C1 segment of cervical spinal cord (tissue), 14 donors: ENCODE measurements around the gene NAPB.

Experiments used
- DNase-seq, 14 donors: peaks; one replicate each; lab custom pipeline; 2025; lab: John Stamatoyannopoulos, UW

NAPB gene

DNA sequence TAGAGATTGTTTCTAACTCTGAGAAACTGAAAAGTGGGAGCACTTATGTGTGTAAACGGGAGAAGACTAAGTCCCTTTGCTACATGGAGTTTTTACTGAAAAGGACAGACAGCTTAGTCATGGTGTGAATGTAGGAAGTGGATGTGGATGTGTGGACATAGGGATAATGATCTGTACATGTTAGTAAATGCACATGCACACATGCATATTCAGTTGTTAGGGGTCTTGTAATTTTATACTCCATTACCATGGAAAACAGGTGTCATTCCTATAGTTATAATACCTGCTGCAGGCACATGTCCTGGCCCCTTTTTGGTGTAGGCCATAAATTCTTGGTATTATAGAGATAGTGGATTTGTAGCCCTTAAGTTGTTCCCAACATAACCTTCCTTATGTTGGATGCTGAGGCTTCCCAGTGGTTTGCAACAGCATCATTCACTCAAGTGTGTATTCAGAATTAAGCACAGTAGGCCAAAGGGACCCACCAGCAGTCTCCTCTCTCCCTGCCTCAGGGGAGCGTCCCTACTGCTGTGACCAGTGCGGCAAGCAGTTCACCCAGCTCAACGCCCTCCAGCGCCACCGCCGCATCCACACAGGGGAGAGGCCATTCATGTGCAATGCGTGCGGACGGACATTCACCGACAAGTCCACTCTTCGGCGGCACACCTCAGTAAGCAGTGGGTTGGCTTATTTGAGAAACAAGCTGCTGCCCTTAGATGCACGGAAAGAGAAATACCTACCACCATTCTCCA, 52.0 kb downstream of the NAPB start:
- no peak for DNase-seq

DNA sequence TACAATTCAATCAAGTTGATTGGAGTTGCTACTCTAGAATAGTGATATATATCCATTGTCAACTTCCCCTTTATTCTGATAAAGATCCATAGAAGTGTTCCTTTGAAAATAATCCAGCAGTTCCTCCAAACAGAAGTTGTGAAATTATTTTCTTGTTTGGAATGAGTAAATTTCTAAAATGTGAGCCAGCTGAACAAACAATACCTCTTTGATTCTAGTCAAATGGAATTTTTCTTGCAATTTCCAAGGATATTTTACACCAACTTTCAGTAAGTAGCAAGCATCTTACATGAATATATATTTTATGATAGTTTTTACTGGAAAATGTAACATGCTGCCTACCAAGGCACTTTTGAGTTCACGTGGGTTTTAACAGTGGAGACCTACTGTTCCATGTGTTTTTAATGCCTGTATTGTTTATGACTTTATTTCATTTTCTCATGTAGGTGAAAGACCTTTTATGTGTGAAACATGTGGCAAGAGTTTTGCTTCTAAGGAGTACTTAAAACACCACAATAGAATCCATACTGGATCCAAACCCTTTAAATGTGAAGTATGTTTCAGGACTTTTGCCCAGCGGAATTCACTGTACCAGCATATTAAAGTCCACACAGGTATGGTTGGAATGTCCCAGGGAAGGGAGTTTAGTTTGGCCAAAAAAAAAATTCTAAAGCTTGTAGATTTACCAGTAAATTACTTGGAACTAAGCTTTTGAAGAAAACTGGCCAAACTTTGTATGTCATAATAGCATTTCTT, 52.8 kb downstream of the NAPB start:
- no peak for DNase-seq

DNA sequence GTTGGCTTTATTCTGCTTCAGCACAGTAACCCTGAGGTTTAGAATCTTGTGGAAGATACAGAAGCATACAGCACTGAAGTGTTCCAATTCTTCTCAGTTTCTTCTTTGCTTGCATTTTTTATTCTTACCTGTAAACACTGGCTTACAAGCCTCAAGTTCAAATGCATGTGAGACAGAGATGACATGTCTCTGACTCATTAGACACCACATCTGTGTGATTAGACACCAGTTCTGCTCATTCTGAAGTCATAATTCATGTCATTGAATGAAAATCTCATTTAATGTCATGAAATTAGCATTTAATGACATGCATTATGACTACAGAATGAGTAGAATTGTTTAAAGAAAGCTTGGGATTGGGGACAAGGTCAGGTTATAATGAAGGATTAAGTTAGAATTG, 53.5 kb downstream of the NAPB start:
- DNase-seq: no peak

DNA sequence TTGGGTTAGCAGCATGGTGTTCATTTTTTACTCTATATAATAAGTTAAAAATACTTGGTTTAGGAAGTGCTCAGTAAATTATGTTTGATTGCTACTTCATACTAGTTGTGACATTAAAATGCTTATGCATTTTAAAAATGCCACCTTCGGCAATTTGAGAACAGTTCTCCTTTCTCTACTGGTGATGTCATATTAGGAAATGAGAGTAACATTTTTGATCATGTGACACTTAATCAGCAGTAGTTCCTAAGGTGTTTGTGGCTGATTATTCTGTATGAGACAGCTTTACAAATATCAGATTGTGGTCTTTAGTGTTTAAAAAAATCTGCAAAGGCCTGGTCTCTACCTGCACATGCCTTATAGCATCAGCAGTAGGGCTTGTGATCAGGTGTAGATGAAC, 54.9 kb downstream of the NAPB start:
- no peak for DNase-seq

DNA sequence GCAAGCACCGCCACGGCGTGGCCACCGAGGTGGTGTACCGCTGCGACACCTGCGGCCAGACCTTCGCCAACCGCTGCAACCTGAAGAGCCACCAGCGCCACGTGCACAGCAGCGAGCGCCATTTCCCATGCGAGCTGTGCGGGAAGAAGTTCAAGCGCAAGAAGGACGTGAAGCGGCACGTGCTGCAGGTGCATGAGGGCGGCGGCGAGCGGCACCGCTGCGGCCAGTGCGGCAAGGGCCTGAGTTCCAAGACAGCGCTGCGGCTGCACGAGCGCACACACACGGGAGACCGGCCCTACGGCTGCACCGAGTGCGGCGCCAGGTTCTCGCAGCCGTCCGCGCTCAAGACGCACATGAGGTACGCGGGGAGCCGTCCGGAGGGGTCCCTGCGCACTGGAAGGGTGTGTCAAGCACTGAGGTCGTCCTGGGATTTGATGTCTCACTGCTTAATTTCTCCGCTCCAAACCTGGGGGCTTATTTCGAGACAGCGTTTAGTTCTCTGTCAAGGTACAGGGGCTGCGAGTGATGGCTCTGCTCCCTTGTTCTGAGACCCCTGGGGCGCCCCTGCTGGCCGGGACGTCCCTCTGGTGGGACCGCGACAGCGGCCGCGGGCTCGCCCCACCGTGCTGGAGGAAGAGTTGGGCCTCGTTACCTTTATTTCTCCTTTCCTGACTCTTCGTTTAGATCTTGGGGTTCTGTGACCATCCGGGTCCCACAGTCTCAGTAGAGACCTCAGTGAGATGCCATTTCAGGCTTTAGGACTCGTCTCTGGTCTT, 55.7 kb downstream of the NAPB start:
- no peak for DNase-seq

DNA sequence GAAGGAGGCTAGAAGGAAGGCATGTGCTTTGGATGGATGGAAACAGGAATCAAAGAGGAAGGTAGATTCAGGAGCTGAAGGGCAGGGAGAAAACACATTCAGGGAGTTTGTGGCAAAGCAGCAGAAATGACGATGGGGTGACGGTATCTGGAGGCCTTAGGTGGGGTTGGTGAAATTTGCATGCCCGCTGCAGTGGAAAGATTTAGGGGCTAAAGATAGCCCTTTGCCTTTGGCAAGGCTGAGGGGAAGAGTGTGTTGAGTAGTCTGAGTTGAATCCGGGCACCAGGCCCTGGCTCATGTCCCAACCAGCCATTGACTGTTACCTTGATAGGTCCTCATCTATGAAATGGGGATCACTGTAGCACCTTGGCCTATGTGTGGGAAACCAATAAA, 58.0 kb downstream of the NAPB start:
- no peak for DNase-seq

DNA sequence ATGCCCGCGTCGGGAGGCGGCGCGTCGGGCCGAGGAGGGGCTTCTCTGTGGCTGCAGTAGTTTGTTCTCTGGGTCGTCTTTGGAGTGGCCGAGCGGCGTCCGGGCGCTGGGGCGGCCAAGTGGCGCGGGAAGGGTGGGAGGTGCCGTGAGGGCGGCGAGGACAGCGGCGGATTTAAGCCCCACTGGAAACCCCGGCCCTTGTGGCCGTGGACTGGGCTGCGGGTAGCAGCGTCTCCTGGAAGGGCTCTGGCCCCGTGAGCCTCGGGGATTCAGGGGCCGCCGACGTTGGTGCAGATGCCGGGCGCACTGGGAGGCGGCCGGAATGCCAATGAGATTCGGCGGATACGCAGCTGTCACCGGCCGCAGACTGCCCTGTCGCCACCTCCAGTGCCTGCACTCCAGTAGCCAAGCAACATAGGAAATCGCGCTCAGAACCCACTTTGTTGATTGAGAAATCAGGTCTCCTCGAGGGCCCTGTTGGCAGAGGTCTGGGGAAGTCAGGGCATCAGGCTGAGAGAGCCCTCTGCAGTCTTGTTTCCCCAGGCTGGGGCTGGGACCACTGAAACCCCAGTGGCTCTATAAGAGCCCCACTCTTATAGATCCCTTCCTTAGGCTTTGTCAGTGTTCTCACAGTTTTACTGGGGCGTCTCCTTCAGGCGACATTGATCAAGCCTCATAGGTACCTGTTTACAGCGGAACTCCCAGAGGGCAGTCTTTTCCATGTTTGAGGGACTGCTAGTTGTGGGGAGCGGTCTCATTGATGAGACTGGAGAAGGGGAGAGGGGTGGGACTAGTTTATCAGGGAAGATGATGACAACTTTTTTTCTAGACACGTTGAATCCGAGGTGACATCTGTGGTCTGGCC, 58.7 kb downstream of the NAPB start:
- peak in 5 of 14 donors; percentile 50 to 74 (median 61) for DNase-seq

DNA sequence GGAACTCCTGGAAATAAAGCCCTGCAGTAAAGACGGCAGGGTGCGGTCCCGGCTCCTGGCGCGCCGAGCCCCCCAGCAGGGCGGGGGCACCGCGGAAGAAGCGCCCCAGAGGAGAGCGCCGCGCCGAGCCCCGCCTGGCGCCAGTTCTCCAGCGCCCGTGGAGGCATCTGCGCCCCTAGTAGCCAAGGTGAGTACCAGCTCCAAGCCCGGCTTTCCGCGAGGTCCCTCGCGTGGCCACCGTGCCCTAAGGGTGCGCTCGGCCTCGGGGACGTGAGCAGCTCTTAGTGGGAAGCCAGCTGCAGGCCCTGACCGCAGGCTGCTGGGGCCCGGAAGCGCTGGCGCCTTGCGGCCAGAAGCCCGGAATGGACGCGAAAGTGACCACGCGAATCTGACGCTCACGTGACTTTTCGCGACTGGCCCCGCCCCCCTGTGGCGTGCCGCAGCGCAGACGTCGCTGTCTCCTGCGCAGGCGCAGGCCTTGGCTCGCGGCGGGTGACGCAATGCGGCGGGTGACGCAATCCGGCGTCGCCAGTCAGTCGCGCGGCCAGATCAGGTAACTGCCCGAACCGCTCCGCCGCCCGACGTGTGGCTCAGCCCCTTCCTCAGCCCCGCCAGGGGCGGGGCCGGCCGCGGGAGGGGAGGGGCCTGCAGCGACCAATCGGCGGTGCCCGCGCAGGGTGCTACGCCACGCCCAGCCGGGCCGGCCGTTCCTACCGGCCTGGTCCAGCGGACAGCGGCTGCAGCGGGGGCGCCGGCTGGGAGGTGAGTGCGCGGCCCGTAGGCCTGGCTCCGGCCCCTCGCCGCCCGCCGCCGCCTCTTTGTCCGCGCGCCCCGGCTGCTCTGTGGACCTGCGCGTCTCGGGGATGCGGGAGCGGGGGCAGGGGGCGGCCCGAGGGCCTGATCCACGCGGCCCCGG, 59.6 kb downstream of the NAPB start, which contains the start of gene GZF1:
GZF1 (plus strand) TSS at position 707 of the 916 bp plus-strand sequence. CDS start 2,202 bp downstream, outside the sequence.
- DNase-seq: peak; percentile 73 to 99 (median 98)

DNA sequence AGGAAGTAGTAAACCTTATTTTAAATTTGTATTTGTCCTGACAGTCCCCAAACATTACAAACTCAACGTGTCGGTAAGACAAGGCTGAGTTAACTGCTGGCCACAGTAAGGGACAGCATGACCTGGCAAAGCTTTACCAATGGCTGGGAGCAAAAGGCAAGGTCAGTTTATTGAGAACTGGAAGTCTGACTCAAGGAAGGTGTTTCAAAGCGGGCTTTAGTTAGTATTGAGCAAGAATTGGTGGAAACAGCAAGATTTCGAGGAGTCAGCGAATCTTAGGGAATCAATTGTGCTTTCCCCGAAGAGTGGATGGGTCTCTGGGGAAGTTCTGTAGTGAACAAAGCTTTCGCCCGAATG, 60.2 kb downstream of the NAPB start:
- peak in 2 of 14 donors; percentile 28 to 51 for DNase-seq

DNA sequence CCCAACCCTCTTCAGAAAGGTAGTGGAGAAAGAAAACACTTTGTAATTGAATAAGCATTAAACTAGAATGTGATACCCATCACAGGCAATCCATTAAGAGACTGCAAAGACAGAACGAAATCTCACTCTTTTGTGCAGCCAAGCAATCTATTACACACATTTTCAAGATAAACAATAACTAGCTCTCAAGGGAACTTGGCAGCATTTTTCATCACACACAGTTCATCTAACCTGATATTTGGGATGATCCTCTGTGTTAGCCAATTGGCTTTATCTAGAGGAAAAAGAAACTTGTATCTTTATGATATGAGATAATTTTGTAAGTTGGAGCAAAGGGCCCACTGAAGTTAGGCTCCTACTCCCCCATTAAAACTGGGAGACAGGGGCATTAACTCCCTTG, 60.8 kb downstream of the NAPB start:
- no peak for DNase-seq

DNA sequence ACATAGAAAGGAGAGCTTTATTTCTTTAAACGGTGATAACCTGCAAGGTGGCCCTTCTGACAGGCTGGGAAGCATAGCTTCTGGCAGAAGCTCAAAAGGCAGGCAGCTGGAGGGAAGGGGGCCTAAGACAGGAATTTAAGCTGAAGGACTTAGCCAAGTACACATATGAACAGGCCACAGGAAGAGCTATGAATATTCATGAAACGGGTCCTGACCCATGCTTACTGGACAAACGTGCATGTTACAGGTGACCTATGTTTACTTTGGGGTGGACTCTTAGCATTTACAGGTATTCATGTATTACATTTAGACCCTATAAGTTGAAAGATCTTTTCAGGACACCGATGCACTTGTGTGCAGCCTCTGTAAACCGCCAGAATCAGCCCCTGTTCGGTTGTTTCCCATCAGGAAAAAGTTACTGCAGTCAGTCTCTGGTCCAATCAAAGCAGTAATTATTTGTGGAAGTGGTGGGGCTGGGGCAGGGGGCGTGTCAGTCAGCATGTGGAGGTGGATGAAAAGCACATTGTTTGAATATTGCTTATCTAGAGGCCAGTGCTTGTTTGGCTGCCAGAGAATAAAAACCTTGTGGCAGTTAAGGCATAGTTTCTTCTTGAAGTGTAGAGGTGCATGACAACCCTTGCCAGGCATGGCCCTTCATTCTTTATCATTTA, 62.2 kb downstream of the NAPB start:
- DNase-seq: no peak

DNA sequence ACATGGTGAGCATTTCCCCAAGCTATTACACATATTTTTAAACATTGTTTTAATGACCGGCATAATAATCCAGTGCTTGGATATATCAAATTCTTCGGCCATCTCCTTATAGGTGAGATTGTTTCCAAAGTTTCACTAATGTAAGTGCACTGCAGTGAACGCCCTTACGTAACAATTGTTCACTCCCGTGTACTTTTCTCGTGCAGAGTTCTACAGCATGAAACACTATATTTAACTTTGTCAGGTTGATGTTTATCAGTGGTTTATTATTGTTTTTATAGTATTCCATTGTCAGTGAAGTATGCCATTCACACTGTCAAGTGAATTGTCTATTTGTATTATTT, 62.8 kb downstream of the NAPB start:
- no peak for DNase-seq

DNA sequence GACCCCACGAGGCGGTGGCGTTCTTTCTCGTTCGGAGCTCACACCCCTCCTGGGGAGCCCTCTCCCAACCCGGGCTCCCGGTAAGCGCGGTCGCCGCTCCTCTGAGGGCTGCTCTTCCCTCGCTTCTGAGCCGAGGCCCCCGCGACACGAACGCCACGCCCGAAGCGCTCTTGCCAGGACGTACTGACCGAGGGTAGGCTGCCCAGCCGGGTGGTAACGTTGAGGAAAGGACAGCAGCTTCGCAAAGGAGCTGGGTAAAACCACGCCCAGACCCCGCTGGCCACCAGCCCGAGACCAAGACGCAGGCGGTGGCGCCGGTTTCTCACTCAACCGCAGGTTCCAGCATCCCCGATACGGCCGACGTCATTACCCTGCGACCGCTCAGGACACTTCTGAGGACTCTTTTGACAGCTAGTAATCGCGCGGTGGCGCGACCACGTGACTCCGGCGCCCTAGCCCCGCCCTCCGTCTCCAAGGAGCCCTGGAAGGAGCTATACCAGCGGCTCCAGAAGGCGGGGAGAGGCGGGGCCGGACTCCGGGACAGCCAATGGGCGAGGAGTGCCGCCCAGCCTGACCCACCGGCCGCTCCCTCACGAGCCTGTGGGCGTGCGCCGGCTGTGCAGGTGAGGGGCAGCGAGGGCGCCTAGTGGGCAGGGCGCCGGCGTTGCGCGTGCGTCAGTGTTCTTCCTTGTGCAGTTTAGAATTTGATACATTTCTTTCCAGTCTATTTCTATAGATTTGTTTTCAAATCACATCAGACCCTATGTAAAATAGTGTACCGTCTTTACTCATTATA, 63.3 kb downstream of the NAPB start:
- peak; percentile 87 to 100 (median 98) for DNase-seq

DNA sequence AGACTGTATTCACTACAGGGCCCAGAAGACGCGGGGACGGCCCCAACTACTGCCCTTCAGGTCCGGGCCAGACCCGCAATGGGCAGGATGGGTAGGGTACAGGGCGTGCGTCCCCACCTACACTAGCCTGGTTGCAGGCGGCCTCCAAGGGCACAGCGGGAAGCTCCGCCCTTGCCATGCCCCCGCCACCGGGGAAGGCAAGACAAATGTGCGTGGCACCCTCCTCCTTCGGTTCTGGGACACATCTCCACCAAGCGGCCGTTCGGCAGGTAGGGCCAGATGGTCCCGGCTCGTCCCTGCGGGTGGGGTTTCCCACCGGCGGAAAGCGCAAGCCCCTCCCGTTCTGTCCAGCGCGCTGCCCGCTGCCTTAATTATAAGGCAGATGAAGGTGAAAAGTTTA, 65.1 kb downstream of the NAPB start:
- no peak for DNase-seq

DNA sequence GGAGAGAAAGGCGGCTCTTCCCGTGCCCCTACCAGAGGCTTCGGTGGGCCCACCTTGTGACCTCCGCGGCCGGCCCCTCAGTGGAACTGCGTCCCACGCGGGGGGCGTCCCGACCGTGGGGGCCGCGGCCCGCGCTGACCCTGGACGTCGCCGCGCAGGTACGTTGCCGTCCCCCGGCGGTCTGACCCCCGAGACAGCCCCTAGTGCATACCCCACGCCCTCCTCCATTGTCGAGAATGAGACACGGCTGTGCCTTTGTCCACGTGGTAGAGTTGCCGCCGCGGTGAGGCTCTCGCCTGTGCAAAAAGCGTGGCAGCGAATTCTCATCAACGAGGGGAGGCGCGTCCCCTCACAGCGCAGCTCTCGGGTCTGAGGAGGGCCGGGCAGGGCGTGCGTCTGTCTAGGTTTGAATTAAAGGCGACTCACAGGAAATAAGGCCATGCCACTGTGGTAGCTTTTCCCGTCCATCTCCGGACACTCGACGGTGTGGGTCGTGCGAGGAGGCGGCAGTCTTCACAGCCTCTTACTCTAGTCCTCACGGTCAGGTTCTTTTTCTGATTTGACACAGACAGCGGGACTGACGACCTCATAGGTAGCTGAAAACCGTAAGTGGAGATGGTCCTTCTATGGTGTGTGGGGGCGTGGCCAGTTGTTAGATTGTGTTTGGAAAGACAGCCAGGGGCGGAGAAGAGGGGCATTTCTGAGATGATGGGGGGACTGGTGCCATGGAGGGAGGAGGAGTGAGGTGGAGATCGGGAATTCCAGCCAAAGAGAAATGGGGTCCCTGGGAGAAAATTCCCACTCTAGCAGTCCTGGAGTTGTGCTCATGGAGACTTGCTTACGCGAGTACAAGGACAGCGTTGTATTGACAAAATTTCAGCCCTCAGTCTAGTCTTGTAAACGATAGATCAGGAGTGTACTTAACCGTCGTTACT, 70.1 kb downstream of the NAPB start:
- DNase-seq: peak in 11 of 14 donors; percentile 23 to 69 (median 49)

DNA sequence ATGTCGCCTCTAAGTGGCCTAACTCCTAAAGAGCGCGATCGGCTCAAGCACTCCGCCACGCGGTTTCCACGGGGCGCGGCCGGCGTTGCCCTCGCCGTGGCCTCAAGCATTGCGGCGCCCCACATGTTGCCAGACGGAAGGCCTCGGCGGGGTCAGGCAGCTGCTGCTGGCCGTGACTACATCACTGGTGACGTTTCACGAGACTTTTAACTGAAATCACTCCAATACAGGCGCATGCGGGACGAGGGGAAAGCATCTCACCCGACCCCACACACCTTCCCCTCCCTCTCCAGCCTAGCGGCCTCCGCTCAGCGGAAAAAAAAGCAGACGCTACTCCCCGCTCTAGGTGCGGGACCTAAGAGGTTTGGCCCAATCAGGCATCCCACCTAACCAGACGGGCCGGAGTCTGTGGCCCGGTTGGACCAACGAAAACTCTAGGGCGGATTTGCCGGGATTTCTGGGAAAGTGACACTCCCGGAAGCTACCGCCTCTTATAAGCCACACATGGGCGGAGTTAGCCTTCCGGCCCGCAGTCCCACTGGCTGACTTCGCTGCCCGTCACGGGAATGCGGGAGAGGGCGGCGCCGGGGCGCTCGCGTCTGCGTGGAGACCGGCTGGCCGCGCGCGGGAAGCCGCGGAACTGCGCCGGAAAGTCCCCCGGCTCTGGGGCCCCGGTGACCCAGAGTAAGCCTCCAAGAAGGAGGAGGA, 70.9 kb downstream of the NAPB start, which contains the start of gene NXT1:
NXT1 (plus strand) TSS at position 596 of the 708 bp plus-strand sequence. CDS start 3,251 bp downstream, outside the sequence.
- DNase-seq: peak; percentile 76 to 99 (median 95)
